ENCODE results near the gene KRTAP12-4. TPM values are rescaled to one million over a fixed set of nuclear protein-coding genes. Genes with fewer than 3 reads are reported as not detected.
A peak's percentile ranks its signal among the peaks of the same experiment; 100 is the strongest.

KRTAP12-4 gene
- total and polyA plus RNA-seq, 9 of the 15 experiments (the other 6 are each of a cell fraction or from before 2014, with no cell fraction given) = not detected

DNA sequence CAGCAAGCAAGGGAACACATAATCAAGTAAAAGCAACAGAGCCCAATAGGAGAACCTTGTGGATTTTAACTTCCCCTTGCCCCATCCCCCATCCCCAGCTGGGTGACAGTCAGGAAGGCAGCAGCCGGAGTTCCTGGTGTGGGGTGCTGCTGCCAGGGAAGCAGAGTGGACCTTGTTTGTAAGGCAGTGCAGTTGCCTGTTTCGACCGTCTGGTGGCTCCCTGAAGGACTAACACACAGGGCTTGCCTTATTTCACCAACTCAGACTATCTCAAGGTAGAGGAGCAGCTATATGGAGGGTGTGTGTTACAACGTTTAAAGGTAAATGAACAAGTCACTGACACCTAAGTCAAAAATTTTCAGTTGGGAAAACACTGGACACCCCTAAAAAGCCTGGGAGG lies 36.0 kb downstream of the KRTAP12-4 start:
- in situ Hi-C loops (cut with MboI) (no loop called here), intact Hi-C loops (cut with micrococcal nuclease) (no loop called here)
- no peaks in the 10 kb centered on the region for H3K79me2 ChIP-seq (ENCODE audit: control insufficient read depth, insufficient read depth, low read length)
- peak; percentile 52 for FAIRE-seq
- ATAC-seq = peak; percentile 51; the same call in 1 of the 3 replicates
- DNase-seq (ENCODE audit: extremely low read depth in 1 of 4, low spot score in 3 of 4) = no peak
- H3K9me1 ChIP-seq (ENCODE audit: control insufficient read depth, insufficient read depth, low read length) = peaks cover 3% of the 10 kb centered on the region
- H3K27me3 ChIP-seq (ENCODE audit: control insufficient read depth in 2 of 2, insufficient read depth in 2 of 2, low read length in 2 of 2) = peaks cover 14 to 37% of the 10 kb centered on the region in 2 experiments; a peak in 4 of 5 replicates
- no peak overlapping the region for H3K4me3 ChIP-seq
- no peak overlapping the region for H2AFZ ChIP-seq (ENCODE audit: low read depth, low read length)
- no peak overlapping the region for H3K27ac ChIP-seq (ENCODE audit: extremely low read depth, low read depth, low read length)
- H3K4me1 ChIP-seq (replicated peaks in 1 of 2; ENCODE audit: control insufficient read depth in 2 of 2, insufficient read depth in 2 of 2, low read length in 2 of 2) = peaks cover 0 to 10% of the 10 kb centered on the region in 2 experiments; a peak in 2 of 5 replicates
- TF ChIP-seq, protein P1, sequence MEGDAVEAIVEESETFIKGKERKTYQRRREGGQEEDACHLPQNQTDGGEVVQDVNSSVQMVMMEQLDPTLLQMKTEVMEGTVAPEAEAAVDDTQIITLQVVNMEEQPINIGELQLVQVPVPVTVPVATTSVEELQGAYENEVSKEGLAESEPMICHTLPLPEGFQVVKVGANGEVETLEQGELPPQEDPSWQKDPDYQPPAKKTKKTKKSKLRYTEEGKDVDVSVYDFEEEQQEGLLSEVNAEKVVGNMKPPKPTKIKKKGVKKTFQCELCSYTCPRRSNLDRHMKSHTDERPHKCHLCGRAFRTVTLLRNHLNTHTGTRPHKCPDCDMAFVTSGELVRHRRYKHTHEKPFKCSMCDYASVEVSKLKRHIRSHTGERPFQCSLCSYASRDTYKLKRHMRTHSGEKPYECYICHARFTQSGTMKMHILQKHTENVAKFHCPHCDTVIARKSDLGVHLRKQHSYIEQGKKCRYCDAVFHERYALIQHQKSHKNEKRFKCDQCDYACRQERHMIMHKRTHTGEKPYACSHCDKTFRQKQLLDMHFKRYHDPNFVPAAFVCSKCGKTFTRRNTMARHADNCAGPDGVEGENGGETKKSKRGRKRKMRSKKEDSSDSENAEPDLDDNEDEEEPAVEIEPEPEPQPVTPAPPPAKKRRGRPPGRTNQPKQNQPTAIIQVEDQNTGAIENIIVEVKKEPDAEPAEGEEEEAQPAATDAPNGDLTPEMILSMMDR (IDR thresholded peaks at IDR 0.05 in 2 of 3, conservative IDR thresholded peaks at IDR 0.05 in 1 of 3; ENCODE audit: insufficient read depth in 2 of 3, low read depth in 1 of 3, low read length in 3 of 3) = peak in 1 of 3 experiments; percentile 9; a peak in 1 of 6 replicates
- TF ChIP-seq GABPB1 (CRISPR knock-in tag; IDR thresholded peaks at IDR 0.05) = no peak
- CTCF ChIA-PET (ENCODE audit: low intra/inter-chr PET ratio) = no interaction called here
- WGBS (ENCODE audit: insufficient coverage, low coverage, missing lambda C conversion rate) = 0% methylated on average over 4 of the region's 4 CpGs
- H3K4me2 ChIP-seq (ENCODE audit: insufficient read depth, low read length) = no peak overlapping the region
- H3K9ac ChIP-seq (ENCODE audit: insufficient read depth in 1 of 2, low read depth in 2 of 2, low read length in 2 of 2) = no peak overlapping the region
- no peaks in the 10 kb centered on the region for H4K20me1 ChIP-seq (replicated peaks; ENCODE audit: control insufficient read depth, insufficient read depth, low read length)
- BruUV-seq (replicated peaks) = no TSS peak
- no peaks in the 10 kb centered on the region for H3K36me3 ChIP-seq (ENCODE audit: control insufficient read depth, insufficient read depth, low read length)
- POLR2A ChIA-PET = no interaction called here
- no peaks in the 10 kb centered on the region for H3K9me3 ChIP-seq (replicated peaks; ENCODE audit: control insufficient read depth, insufficient read depth, low read depth, low read length)

DNA sequence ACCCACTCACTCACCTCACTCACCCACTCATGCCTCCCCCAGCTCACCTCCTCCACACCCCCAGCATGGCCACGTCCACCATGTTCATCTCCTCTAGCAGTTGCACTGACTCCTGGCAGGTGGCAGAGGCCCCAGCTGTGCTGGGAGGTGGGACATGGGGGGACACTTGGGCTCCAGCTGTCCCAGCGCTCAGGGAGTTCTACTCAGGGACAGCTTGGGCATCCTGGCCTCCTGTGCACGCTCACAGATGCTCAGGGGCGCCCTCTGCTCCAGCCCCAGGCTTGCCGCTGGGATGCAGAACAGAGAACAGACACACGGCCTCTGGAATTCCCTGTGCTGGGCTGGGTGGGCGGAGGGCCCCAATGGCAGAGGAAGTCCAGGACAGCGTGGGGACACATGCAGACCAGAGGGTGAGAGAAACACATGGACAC lies 37.4 kb downstream of the KRTAP12-4 start:
- no TSS peak for BruUV-seq (replicated peaks)
- Histone ChIP-seq H3K9me1 (ENCODE audit: control insufficient read depth, insufficient read depth, low read length) (peaks cover 3% of the 10 kb centered on the region), H3K9me3 (replicated peaks; ENCODE audit: control insufficient read depth, insufficient read depth, low read depth, low read length) (no peaks in the 10 kb centered on the region), H3K4me2 (ENCODE audit: insufficient read depth, low read length) (no peak overlapping the region), H3K9ac (ENCODE audit: insufficient read depth in 1 of 2, low read depth in 2 of 2, low read length in 2 of 2) (no peak overlapping the region), H4K20me1 (replicated peaks; ENCODE audit: control insufficient read depth, insufficient read depth, low read length) (no peaks in the 10 kb centered on the region), H3K27me3 (ENCODE audit: control insufficient read depth in 2 of 2, insufficient read depth in 2 of 2, low read length in 2 of 2) (peaks cover 14 to 44% of the 10 kb centered on the region in 2 experiments; a peak in 4 of 5 replicates), H3K4me1 (replicated peaks in 1 of 2; ENCODE audit: control insufficient read depth in 2 of 2, insufficient read depth in 2 of 2, low read length in 2 of 2) (peaks cover 0 to 10% of the 10 kb centered on the region in 2 experiments; a peak in 2 of 5 replicates), H3K27ac (ENCODE audit: extremely low read depth, low read depth, low read length) (no peak overlapping the region), H3K4me3 (no peak overlapping the region), H2AFZ (ENCODE audit: low read depth, low read length) (no peak overlapping the region), H3K36me3 (ENCODE audit: control insufficient read depth, insufficient read depth, low read length) (no peaks in the 10 kb centered on the region), H3K79me2 (ENCODE audit: control insufficient read depth, insufficient read depth, low read length) (no peaks in the 10 kb centered on the region)
- ATAC-seq = no peak
- intact Hi-C loops (cut with micrococcal nuclease) = no loop called here
- in situ Hi-C loops (cut with MboI) = no loop called here
- POLR2A ChIA-PET = no interaction called here
- no peak for FAIRE-seq
- TF ChIP-seq SREBF1 (IDR thresholded peaks at IDR 0.05; ENCODE audit: borderline replicate concordance, low read depth, low read length) (no peak), SRF (CRISPR knock-in tag; IDR thresholded peaks at IDR 0.05) (no peak), ZNF77 (CRISPR knock-in tag; IDR thresholded peaks at IDR 0.05) (no peak), WHSC1 (IDR thresholded peaks at IDR 0.05; ENCODE audit: low read length) (no peak), NRF1 (conservative IDR thresholded peaks at IDR 0.05 in 1 of 2, IDR thresholded peaks at IDR 0.05 in 1 of 2) (no peak), STAG1 (CRISPR knock-in tag; IDR thresholded peaks at IDR 0.05; ENCODE audit: borderline replicate concordance) (no peak), U2AF2 (optimal IDR thresholded peaks at IDR 0.05; ENCODE audit: low read depth, low read length) (no peak), FOXP1 (CRISPR knock-in tag; IDR thresholded peaks at IDR 0.05) (no peak), HCFC1 (IDR thresholded peaks at IDR 0.05; ENCODE audit: low read depth, low read length) (no peak), POLR2AphosphoS5 (IDR thresholded peaks at IDR 0.05; ENCODE audit: control insufficient read depth, insufficient read depth, low read depth, low read length) (no peak)
- TF ChIP-seq, protein P2, sequence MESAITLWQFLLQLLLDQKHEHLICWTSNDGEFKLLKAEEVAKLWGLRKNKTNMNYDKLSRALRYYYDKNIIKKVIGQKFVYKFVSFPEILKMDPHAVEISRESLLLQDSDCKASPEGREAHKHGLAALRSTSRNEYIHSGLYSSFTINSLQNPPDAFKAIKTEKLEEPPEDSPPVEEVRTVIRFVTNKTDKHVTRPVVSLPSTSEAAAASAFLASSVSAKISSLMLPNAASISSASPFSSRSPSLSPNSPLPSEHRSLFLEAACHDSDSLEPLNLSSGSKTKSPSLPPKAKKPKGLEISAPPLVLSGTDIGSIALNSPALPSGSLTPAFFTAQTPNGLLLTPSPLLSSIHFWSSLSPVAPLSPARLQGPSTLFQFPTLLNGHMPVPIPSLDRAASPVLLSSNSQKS (CRISPR knock-in tag; IDR thresholded peaks at IDR 0.05) = no peak
- no peak for DNase-seq (ENCODE audit: extremely low read depth in 1 of 4, low spot score in 3 of 4)
- CTCF ChIA-PET (ENCODE audit: low intra/inter-chr PET ratio) = no interaction called here
- WGBS (ENCODE audit: insufficient coverage, low coverage, missing lambda C conversion rate) = 2% methylated on average over 8 of the region's 8 CpGs
